NOMO-1 (cell line): ENCODE data around the gene TRIM23.
"Not testable (repeated sequence)": the region's sequence is repeated elsewhere in the genome, so short reads cannot be mapped to it uniquely, and the experiment has no call there.

Experiments
- DNase-seq, 2 experiments: peaks; one replicate each; lab custom pipeline; 2025; ENCODE audit not compliant: unreplicated experiment in 2 of 2; lab: John Stamatoyannopoulos, UW

TRIM23 gene

GRCh38 chr5:65624025-65624570 is at the start of gene TRIM23:
TSS of gene TRIM23 (minus strand) at chr5:65624333. CDS start at chr5:65624274, 59 bp downstream.
- peak; percentile 93 to 95 for DNase-seq

- peak in 1 of 2 experiments; percentile 12 for DNase-seq
Observed at GRCh38 chr5:65672796-65673195, 48.7 kb upstream of the TRIM23 start.

DNA sequence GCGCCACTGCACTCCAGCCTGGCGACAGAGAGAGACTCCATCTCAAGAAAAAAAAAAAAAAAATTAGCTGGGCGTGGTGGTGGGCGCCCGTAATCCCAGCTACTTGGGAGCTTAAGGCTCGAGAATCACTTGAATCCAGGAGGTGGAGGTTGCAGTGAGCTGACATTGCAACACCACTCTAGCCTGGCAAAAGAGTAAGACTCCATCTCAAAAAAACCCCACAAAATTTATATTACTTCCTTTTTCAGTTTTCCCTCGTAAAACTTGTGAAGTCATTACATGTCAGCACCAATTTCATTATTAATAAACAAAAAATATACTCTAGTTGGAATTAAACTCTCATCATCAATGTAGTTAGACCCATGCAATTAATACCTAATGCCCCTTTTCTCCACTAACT is 44.6 kb upstream of the TRIM23 start:
- DNase-seq = peak; percentile 53 to 70

GRCh38 chr5:65663804-65664521 is 39.8 kb upstream of the TRIM23 start:
- no peak for DNase-seq

GRCh38 chr5:65654713-65655112 is 30.6 kb upstream of the TRIM23 start:
- no peak for DNase-seq

DNA sequence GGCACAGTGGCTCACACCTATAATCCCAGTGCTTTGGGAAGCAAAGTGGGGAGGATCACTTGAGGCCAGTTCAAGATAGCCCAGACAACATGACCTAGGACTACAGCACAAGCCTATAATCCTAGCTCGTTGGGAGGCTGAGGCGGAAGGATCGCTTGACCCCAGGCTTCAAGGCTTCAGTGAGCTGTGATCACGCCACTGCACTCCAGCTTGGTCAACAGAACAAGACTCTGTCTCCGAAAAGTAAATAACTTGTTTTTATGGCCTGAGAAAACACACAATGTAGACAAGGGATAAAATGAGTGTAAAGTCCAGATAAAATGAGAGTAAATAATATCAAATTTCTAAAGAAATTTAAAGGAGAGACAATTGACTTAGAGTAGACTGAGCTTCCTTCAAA is 27.0 kb upstream of the TRIM23 start:
- DNase-seq = no peak

DNA sequence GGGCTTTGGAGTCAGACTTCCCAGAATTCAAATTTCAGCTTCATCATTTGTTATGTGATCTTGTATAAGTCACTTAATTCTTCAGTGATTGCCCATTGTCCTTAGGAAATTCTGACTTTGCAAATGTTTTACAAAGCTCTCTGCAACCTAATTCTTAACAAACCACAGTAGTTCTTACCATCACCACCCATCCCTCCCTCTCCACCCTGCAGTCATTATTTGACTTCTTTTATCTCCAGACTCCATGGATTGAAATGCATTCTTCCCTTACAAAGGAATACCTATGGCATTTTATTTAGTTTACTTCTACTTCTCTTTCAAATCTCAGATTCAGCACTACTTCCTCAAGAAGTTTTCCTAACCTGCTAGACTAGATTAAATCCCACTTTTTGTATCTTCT is 23.8 kb upstream of the TRIM23 start:
- DNase-seq = no peak

DNA sequence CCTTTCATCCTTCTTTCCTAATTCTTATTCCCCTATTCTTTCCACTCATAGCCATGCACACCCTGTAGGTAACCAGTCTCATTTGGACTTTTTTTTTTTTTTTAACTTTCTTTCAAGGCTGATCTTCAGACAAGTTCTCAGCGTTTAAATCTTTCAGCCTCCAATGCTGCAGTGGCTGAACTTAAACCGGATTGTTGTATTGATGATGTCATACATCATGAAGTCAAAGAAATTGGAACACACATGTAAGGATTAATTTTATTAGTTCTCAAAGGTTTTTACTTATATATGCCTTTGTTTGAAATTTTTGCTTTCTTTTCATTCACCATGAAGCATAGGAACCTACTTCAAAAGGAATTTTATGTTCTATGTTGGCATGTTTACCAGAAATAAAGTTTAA is 22.8 kb upstream of the TRIM23 start:
- no peak for DNase-seq

DNA sequence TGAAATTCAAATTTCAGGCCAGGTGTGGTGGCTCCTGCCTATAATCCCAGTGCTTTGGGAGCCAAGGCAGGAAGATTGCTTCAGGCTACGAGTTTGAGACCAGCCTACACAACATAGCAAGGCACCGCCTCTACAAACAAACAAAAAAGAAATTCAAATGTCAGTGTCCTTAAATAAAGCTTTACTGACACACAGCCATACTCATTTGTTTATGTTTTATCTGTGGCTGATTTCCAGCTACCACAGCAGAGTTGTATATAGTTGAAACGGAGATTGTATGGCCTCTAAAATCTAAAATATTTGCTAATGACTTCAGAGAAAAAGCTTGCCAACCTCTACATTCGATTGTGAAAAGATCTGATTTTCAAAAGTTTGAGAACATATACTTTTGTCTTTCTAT is 16.1 kb upstream of the TRIM23 start:
- no peak for DNase-seq

GRCh38 chr5:65630981-65631380 is 6.8 kb upstream of the TRIM23 start:
- no peak for DNase-seq

GRCh38 chr5:65625743-65626142 is 1.6 kb upstream of the TRIM23 start:
- peak in 1 of 2 experiments; percentile 27 for DNase-seq

GRCh38 chr5:65624571-65625555 is 730 bp upstream of the TRIM23 start, which contains the start of the genes SHLD3 and TRAPPC13:
TSS of gene SHLD3 (plus strand) at chr5:65625027. CDS start at chr5:65629588, 4,561 bp downstream.
TSS of gene TRAPPC13 (plus strand) at chr5:65625027. CDS start at chr5:65625061, 34 bp downstream.
- DNase-seq = peak; percentile 92 to 93

- no peak for DNase-seq
Observed at GRCh38 chr5:65623482-65623881, 651 bp downstream of the TRIM23 start.

DNA sequence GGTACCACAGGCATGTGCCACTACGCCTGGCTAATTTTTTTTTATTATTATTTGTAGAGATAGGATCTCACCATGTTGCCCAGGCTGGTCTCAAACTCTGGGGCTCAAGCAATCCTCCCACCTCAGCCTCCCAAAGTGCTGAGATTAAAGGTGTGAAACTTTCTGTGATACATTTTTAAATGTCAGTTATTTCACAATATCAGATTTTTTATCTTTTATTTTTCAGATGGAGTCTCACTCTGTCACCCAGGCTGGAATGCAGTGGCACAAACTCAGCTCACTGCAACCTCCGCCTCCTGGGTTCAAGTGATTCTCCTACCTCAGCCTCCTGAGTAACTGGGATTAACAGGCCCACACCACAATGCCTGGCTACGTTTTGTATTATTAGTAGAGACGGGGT is 2.2 kb downstream of the TRIM23 start:
- DNase-seq = not testable (repeated sequence)

DNA sequence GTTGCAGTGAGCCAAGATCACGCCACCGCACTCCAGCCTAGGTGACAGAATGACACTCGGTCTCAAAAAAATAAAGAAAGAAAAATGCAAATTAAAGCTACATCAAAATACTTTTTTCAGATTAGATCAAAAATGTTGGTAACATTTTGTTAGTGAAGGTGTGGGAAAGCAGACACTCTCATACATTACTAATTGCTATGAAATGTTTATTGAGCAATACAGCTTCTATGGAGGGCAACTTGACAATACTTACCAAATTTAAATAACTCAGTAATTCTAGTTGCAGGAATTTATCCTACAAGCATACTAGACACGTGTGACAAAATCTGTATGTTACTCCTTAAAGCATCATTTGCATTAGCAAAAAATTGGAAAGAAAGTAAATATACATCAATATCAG is 4.1 kb downstream of the TRIM23 start:
- no peak for DNase-seq

GRCh38 chr5:65612298-65612907 is 11.7 kb downstream of the TRIM23 start:
- no peak for DNase-seq

DNA sequence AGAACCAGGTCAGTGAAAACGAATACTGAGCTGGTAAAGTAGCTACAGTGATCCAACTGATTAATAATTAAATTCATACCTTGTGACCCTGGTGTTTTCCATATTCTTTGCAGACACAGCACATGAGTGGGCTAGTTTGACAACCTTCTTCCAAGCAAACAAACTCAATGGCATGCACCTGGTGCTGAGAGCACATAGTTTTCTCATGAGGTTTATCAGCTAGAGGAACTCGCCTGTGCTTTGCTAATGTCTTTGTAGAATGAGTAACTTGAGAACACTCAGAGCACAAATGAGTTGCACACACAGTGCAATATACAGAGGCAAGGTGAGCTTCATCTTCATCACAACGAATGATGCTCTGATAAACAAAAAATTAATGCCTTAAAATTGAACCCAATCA is 12.6 kb downstream of the TRIM23 start:
- no peak for DNase-seq

GRCh38 chr5:65601761-65602160 is 22.4 kb downstream of the TRIM23 start:
- DNase-seq = not testable (repeated sequence)

DNA sequence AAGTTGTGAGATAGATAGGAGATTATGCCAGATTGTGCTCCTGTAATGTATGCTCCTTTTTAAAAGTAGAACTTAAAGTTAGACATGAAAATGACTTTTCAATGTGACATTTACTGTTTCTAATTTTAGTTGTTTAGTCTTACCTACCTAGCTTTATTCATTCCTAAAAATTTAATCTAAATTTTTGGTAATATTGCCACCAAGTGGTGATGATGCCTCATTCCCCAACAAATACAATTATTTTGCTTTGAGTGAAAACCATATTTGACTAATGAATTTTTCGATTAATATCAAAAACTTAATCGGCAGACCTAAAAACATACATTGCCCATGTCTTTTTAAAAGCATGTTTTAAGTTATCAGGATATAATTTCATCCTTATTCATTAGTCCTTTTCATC is 35.4 kb downstream of the TRIM23 start:
- no peak for DNase-seq

- DNase-seq = no peak
Observed at GRCh38 chr5:65577141-65577540, 47.0 kb downstream of the TRIM23 start.
